Measurements from ENCODE around the gene CDK12.
"Not testable (repeated sequence)": the region's sequence is repeated elsewhere in the genome, so short reads cannot be mapped to it uniquely, and the experiment has no call there.

Gene CDK12

GRCh38 chr17:39485555-39485954 lies 24.3 kb downstream of the CDK12 start:
- no peak overlapping the region for H3K27ac ChIP-seq (ENCODE audit: low read depth, low read length)

DNA sequence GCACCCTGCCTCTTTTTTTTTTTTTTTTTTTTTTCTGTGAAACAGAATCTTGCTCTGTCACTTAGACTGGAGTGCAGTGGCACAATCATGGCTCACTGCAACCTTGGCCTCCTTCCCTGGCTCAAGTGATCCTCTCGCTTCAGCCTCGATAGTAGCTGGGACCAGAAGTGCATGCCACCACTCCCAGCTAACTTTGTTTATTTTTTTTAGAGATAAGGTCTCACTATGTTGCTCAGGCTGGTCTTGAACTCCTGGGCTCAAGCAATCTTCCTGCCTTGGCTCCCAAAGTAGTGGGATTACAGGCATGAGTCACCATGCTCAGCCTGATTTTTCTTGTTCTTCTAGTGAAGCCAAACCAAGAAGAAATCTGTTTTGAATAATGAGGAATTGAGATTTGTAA lies 25.0 kb downstream of the CDK12 start:
- H3K36me3 ChIP-seq (ENCODE audit: control insufficient read depth, low read length) = peaks cover 38% of the 10 kb centered on the region

More at GRCh38 chr17:39485555-39485954, 24.3 kb downstream of the CDK12 start:
- Histone ChIP-seq H3K36me3 (ENCODE audit: control insufficient read depth, low read length) (peaks cover 35% of the 10 kb centered on the region), H3K4me3 (ENCODE audit: low read length) (no peak overlapping the region), H3K27me3 (ENCODE audit: control insufficient read depth, low read length) (no peaks in the 10 kb centered on the region), H3K4me1 (ENCODE audit: control insufficient read depth, low read length) (no peaks in the 10 kb centered on the region), H3F3A (ENCODE audit: control insufficient read depth, insufficient read depth) (no peaks in the 10 kb centered on the region), H3K79me2 (ENCODE audit: control insufficient read depth, low read length) (peaks cover 58% of the 10 kb centered on the region), H3K4me2 (ENCODE audit: low read length) (no peak overlapping the region), H3K9me2 (replicated peaks; ENCODE audit: control insufficient read depth, low read length) (no peaks in the 10 kb centered on the region), H3K9me3 (ENCODE audit: control insufficient read depth, insufficient read depth, low read length) (no peaks in the 10 kb centered on the region), H4K20me1 (ENCODE audit: control insufficient read depth, insufficient read depth, low read depth, low read length) (no peaks in the 10 kb centered on the region)
- TF ChIP-seq CTCF (IDR thresholded peaks at IDR 0.05; ENCODE audit: low read depth, low read length, poor library complexity, severe bottlenecking) (no peak), EZH2phosphoT487 (IDR thresholded peaks at IDR 0.05; ENCODE audit: borderline replicate concordance, low read length) (no peak)

DNA sequence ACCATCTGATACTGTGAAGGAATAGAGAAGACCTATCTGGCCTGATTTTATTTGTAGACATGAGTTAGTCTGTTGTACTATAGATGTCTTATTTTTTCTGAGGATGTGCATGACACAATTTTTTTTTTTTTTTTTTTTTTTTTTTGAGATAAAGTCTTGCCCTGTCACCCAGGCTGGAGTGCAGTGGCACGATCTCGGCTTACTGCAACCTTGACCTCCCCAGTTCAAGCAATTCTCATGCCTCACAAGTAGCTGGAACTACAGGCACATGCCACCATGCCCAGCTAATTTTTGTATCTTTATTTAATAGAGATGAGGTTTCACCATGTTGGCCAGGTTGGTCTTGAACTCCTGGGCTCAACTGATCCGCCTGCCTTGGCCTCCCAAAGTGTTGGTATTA lies 26.2 kb downstream of the CDK12 start:
- not testable (repeated sequence) for H3F3A ChIP-seq (ENCODE audit: control insufficient read depth, insufficient read depth); H3K4me1 ChIP-seq (ENCODE audit: control insufficient read depth, low read length); H3K4me3 ChIP-seq (ENCODE audit: low read length); H3K27ac ChIP-seq (ENCODE audit: low read depth, low read length); H3K27me3 ChIP-seq (ENCODE audit: control insufficient read depth, low read length); H3K9me2 ChIP-seq (replicated peaks; ENCODE audit: control insufficient read depth, low read length); H3K9me3 ChIP-seq (ENCODE audit: control insufficient read depth, insufficient read depth, low read length); H3K4me2 ChIP-seq (ENCODE audit: low read length); H4K20me1 ChIP-seq (ENCODE audit: control insufficient read depth, insufficient read depth, low read depth, low read length)
- H3K36me3 ChIP-seq (ENCODE audit: control insufficient read depth, low read length) = peaks cover 41% of the 10 kb centered on the region
- H3K79me2 ChIP-seq (ENCODE audit: control insufficient read depth, low read length) = peaks cover 54% of the 10 kb centered on the region

More for the DNA sequence above, 25.0 kb downstream of the CDK12 start:
- H3K4me1 ChIP-seq (ENCODE audit: control insufficient read depth, low read length) = no peaks in the 10 kb centered on the region
- peaks cover 54% of the 10 kb centered on the region for H3K79me2 ChIP-seq (ENCODE audit: control insufficient read depth, low read length)
- H3K27ac ChIP-seq (ENCODE audit: low read depth, low read length) = no peak overlapping the region
- H3K9me2 ChIP-seq (replicated peaks; ENCODE audit: control insufficient read depth, low read length) = no peaks in the 10 kb centered on the region
- H3K27me3 ChIP-seq (ENCODE audit: control insufficient read depth, low read length) = no peaks in the 10 kb centered on the region
- TF ChIP-seq EZH2phosphoT487 (IDR thresholded peaks at IDR 0.05; ENCODE audit: borderline replicate concordance, low read length) (no peak), CTCF (IDR thresholded peaks at IDR 0.05; ENCODE audit: low read depth, low read length, poor library complexity, severe bottlenecking) (no peak)
- H3K4me3 ChIP-seq (ENCODE audit: low read length) = no peak overlapping the region
- no peak overlapping the region for H3K4me2 ChIP-seq (ENCODE audit: low read length)
- no peaks in the 10 kb centered on the region for H3F3A ChIP-seq (ENCODE audit: control insufficient read depth, insufficient read depth)
- no peaks in the 10 kb centered on the region for H4K20me1 ChIP-seq (ENCODE audit: control insufficient read depth, insufficient read depth, low read depth, low read length)
- H3K9me3 ChIP-seq (ENCODE audit: control insufficient read depth, insufficient read depth, low read length) = no peaks in the 10 kb centered on the region

DNA sequence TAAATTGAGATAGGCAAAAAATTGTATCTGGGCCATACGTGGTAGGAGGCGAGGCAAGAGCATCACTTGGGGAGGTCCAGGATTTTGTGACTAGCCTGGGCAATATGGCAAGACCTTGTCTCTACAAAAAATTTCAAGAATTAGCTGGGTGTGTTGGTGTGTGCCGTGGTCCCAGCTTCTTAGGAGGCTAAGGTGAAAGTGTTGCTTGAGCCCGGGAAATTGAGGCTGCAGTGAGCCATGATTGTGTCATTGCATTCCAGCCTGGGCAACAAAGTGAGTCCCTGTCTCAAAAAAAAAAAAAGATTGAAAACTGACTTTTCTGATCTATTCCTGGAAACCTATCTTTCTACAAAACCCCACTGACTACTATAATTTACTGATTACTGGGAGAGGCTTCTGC lies 26.7 kb downstream of the CDK12 start:
- Histone ChIP-seq H3K27me3 (ENCODE audit: control insufficient read depth, low read length) (no peaks in the 10 kb centered on the region), H3K27ac (ENCODE audit: low read depth, low read length) (no peak overlapping the region), H3K36me3 (ENCODE audit: control insufficient read depth, low read length) (peaks cover 45% of the 10 kb centered on the region), H3K9me2 (replicated peaks; ENCODE audit: control insufficient read depth, low read length) (no peaks in the 10 kb centered on the region), H3F3A (ENCODE audit: control insufficient read depth, insufficient read depth) (no peaks in the 10 kb centered on the region), H4K20me1 (ENCODE audit: control insufficient read depth, insufficient read depth, low read depth, low read length) (no peaks in the 10 kb centered on the region), H3K4me1 (ENCODE audit: control insufficient read depth, low read length) (no peaks in the 10 kb centered on the region), H3K4me2 (ENCODE audit: low read length) (no peak overlapping the region), H3K9me3 (ENCODE audit: control insufficient read depth, insufficient read depth, low read length) (no peaks in the 10 kb centered on the region), H3K4me3 (ENCODE audit: low read length) (no peak overlapping the region), H3K79me2 (ENCODE audit: control insufficient read depth, low read length) (peaks cover 49% of the 10 kb centered on the region)
- TF ChIP-seq CTCF (IDR thresholded peaks at IDR 0.05; ENCODE audit: low read depth, low read length, poor library complexity, severe bottlenecking) (no peak), EZH2phosphoT487 (IDR thresholded peaks at IDR 0.05; ENCODE audit: borderline replicate concordance, low read length) (no peak)

DNA sequence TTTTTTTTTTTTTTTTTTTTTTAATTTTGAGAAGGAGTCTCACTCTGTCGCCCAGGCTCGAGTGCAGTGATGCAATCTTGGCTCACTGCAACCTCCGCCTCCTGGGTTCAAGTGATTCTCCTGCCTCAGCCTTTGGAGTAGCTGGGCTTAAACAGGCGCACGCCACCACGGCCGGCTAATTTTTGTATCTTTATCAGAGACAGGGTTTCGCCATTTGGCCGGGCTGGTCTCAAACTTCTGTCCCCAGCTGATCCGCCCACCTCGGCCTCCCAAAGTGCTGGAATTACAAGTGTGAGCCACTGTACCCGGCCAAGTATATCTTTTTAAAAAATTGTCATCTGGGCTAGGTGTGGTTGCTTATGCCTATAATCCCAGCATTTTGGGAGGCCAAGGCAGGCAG lies 35.6 kb downstream of the CDK12 start:
- H3K36me3 ChIP-seq (ENCODE audit: control insufficient read depth, low read length) = peaks cover 75% of the 10 kb centered on the region
- H4K20me1 ChIP-seq (ENCODE audit: control insufficient read depth, insufficient read depth, low read depth, low read length); H3K4me3 ChIP-seq (ENCODE audit: low read length); H3K4me1 ChIP-seq (ENCODE audit: control insufficient read depth, low read length); H3K27me3 ChIP-seq (ENCODE audit: control insufficient read depth, low read length); H3K9me2 ChIP-seq (replicated peaks; ENCODE audit: control insufficient read depth, low read length); H3K9me3 ChIP-seq (ENCODE audit: control insufficient read depth, insufficient read depth, low read length); H3K79me2 ChIP-seq (ENCODE audit: control insufficient read depth, low read length); H3K4me2 ChIP-seq (ENCODE audit: low read length); H3F3A ChIP-seq (ENCODE audit: control insufficient read depth, insufficient read depth); H3K27ac ChIP-seq (ENCODE audit: low read depth, low read length): not testable (repeated sequence)
